ENCODE results near the gene ZEB1.

The ZEB1 gene

DNA sequence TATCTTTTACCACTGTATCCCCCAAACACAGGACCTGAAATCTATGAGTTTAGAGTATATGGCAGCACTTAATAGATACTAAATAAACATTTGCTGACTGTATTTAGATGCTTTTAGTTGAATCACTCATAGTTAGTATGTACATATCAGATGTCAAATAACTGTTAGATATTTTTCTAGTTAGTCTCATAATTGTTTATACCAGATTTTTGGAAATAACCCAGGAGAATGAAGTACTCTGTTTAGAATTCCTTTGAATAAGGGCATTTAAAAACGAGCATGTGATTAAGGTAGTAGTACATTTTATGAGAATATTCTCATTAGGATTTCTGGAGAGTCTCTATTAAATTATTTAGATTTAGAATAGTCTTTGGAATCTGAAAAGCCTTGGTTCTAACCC lies 22.3 kb upstream of the ZEB1 start:
- Histone ChIP-seq H3K36me3 (ENCODE audit: control insufficient read depth, insufficient read depth, low read length) (no peaks in the 10 kb centered on the region), H3K9me3 (ENCODE audit: control insufficient read depth, low read length) (no peaks in the 10 kb centered on the region), H3K9ac (ENCODE audit: low read length) (no peak overlapping the region), H3K4me3 (ENCODE audit: low read length) (no peak overlapping the region), H3K27me3 (ENCODE audit: control insufficient read depth, insufficient read depth, low read length) (no peaks in the 10 kb centered on the region), H3K4me1 (ENCODE audit: control insufficient read depth, insufficient read depth, low read length) (no peaks in the 10 kb centered on the region)

DNA sequence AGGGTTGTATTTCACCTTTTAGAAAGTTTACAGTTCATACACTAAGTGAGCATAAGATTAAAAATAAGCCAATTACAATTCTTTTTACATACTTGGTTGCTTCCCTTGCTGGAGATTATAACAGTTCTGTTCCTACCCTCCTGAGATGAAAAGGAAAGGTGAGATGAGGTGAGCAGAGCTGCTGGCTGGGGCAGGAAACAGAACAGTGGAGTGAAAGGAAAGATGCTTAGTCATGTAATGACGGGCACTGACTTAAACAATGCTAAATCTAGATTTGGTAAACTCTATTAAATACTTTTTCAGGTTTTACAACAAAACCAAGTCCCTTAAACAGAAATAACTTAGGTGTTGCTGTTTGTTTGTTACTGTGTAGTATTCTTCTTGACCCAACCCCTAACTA lies 19.9 kb upstream of the ZEB1 start:
- Histone ChIP-seq H3K36me3 (ENCODE audit: control insufficient read depth, insufficient read depth, low read length) (no peaks in the 10 kb centered on the region), H3K4me1 (ENCODE audit: control insufficient read depth, insufficient read depth, low read length) (no peaks in the 10 kb centered on the region), H3K27me3 (ENCODE audit: control insufficient read depth, insufficient read depth, low read length) (no peaks in the 10 kb centered on the region), H3K4me3 (ENCODE audit: low read length) (no peak overlapping the region), H3K9ac (ENCODE audit: low read length) (no peak overlapping the region), H3K9me3 (ENCODE audit: control insufficient read depth, low read length) (no peaks in the 10 kb centered on the region)

DNA sequence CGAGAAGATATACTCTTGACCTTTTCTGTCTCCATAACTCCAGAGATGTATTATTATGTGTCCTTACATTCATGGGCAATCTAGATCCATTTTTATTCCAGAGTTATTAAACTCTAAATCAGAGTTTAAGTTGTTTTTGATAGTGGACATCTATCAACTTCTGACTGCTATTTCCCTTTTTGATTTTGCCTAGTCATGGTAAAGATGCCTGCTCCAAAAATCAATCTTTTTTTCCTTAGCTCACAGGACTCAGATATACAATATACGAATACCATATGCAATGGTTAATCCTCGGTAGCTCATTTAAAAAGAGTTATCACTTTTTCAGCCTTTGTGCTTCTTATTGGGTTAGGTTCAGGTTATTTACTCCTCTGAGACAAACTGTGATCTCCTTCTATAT lies 15.8 kb upstream of the ZEB1 start:
- Histone ChIP-seq H3K36me3 (ENCODE audit: control insufficient read depth, insufficient read depth, low read length) (no peaks in the 10 kb centered on the region), H3K27me3 (ENCODE audit: control insufficient read depth, insufficient read depth, low read length) (no peaks in the 10 kb centered on the region), H3K9ac (ENCODE audit: low read length) (no peak overlapping the region), H3K4me3 (ENCODE audit: low read length) (no peak overlapping the region), H3K9me3 (ENCODE audit: control insufficient read depth, low read length) (no peaks in the 10 kb centered on the region), H3K4me1 (ENCODE audit: control insufficient read depth, insufficient read depth, low read length) (no peaks in the 10 kb centered on the region)

DNA sequence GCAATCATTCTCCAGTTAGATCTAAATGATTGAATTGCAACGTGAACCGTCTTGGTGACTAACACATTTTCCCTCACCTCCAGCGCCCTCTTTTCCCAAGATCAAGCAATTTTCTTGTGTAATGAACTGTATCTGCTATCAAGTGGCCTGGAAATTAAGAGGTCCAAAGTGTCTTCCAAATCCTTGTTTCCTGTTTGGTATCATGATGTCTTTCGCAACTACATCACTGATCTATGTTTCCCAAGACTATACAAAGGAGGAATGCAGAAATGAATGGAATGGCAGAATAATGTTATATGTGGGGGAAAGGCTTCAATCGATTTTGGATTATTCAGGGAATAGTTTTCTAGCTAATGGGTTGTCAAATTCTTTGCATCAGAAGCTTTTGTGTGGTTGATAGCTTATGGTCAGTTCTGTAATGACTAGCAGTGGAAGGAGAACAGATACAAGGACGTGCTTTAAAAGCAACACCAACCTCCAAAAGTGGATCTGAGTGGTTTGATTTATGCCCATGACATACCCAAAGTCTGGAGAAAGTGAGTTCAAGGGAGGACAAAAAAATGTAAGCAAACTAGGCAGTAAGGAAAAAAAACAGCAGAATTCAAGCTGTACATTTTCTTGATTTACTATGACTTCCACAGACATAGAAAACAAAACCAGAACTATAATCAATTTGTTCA lies 14.6 kb upstream of the ZEB1 start:
- H3K27me3 ChIP-seq (ENCODE audit: control insufficient read depth, insufficient read depth, low read length), result no peaks in the 10 kb centered on the region
- no peak overlapping the region for H3K9ac ChIP-seq (ENCODE audit: low read length)
- H3K4me3 ChIP-seq (ENCODE audit: low read length), result no peak overlapping the region
- H3K36me3 ChIP-seq (ENCODE audit: control insufficient read depth, insufficient read depth, low read length), result no peaks in the 10 kb centered on the region
- H3K9me3 ChIP-seq (ENCODE audit: control insufficient read depth, low read length), result no peaks in the 10 kb centered on the region
- no peaks in the 10 kb centered on the region for H3K4me1 ChIP-seq (ENCODE audit: control insufficient read depth, insufficient read depth, low read length)

DNA sequence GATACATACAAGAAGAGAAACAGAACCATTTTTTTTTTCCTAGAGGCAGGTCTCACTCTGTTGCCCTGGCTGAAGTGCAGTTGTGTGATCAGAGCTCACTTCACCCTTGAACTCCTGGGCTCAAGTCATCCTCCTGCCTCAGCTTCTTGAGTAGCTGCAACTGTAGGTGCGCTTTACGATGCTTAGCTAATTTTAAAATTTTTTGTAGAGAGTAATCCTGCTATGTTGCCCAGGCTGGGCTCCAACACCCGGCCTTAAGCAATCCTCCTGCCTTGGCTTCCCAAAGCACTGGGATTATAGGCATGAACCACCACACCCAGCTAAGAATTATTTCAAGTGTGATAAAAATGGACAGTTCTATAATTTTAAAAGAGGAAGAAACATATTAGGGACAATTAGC lies 5.6 kb upstream of the ZEB1 start:
- Histone ChIP-seq H3K27me3 (ENCODE audit: control insufficient read depth, insufficient read depth, low read length) (no peaks in the 10 kb centered on the region), H3K9me3 (ENCODE audit: control insufficient read depth, low read length) (no peaks in the 10 kb centered on the region), H3K4me1 (ENCODE audit: control insufficient read depth, insufficient read depth, low read length) (no peaks in the 10 kb centered on the region), H3K36me3 (ENCODE audit: control insufficient read depth, insufficient read depth, low read length) (no peaks in the 10 kb centered on the region), H3K4me3 (ENCODE audit: low read length) (no peak overlapping the region), H3K9ac (ENCODE audit: low read length) (no peak overlapping the region)

DNA sequence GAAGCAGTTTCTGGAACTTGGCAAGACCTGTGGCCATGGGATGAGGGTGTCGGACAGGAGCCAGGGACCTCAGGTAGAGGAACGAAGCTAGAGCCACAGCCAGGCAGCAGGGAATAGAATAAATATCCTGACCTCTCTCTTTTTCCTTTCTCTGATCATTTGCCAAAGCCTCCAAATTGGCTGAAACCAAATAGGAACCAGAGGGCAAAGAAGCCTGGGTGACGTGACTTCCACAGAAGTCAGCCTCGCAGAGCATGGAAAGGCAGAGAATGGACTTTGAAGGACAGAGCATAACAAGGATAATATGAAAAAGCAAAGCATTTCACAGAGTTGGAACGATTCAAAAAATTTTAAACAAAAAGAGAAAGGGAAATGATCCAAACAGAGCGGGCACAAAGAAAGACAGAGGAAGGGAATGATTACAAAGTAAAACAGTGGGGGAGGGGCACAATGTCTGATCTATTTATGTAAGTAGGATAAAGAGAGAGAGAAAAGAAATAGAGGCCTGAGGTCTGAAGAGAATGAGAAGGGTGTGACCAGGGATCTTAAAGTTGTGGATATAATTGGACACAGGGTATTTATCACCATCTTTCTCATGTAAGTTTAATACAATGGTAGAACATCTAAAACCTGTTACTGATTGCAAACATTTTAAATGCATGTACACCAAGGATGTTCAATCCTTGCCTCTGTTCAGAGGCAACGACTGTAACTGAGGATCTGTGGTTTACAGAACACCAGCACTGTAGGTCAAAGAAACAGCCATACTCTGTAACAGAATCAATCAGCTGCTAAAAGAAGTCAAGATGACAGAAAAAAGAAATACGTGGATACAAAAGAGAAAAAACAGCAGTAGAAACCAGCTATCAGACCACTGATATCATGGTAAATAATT lies 4.5 kb upstream of the ZEB1 start:
- Histone ChIP-seq H3K36me3 (ENCODE audit: control insufficient read depth, insufficient read depth, low read length) (no peaks in the 10 kb centered on the region), H3K27me3 (ENCODE audit: control insufficient read depth, insufficient read depth, low read length) (no peaks in the 10 kb centered on the region), H3K9me3 (ENCODE audit: control insufficient read depth, low read length) (no peaks in the 10 kb centered on the region), H3K9ac (ENCODE audit: low read length) (no peak overlapping the region), H3K4me3 (ENCODE audit: low read length) (no peak overlapping the region), H3K4me1 (ENCODE audit: control insufficient read depth, insufficient read depth, low read length) (no peaks in the 10 kb centered on the region)

DNA sequence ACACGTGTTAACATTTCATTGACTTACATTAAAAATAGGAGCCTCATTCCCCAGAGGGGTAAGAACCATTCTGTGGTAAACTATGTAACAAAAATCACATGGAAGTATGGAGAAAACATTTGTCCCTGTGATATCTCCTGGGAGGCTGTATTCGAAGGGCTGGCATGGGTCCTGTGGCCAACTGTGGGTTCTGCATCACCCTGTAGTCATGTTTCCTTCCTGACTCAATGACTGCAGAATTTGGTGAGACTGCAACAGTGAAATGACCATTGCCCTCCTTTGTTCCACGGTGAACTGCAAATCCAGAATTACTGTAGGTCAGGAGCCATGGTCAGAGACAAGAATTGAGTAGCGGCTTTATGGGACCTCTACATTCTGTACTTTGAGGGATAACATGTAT lies 3.6 kb upstream of the ZEB1 start:
- no peaks in the 10 kb centered on the region for H3K9me3 ChIP-seq (ENCODE audit: control insufficient read depth, low read length)
- H3K27me3 ChIP-seq (ENCODE audit: control insufficient read depth, insufficient read depth, low read length), result peaks cover 5% of the 10 kb centered on the region
- no peaks in the 10 kb centered on the region for H3K36me3 ChIP-seq (ENCODE audit: control insufficient read depth, insufficient read depth, low read length)
- H3K4me3 ChIP-seq (ENCODE audit: low read length), result no peak overlapping the region
- no peak overlapping the region for H3K9ac ChIP-seq (ENCODE audit: low read length)
- peaks cover 2% of the 10 kb centered on the region for H3K4me1 ChIP-seq (ENCODE audit: control insufficient read depth, insufficient read depth, low read length)

DNA sequence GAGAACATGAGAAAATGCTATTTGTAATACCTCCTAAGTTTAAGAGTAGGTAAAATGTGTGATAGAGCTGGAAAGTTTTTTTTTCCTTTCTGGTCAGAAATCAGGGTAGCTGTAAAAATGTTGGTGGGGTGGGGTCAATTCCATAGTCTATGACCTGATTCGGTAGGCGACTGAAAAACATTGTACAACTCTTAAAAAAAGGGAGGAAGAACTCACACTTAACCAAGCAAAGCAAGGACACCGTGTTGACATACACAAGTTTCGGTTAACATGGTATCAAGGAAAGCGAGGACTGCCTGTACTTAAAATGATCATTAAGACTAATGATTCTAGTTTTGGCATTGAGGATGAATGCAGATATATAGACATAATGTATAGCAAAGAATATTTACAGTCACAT lies 1.8 kb upstream of the ZEB1 start:
- peaks cover 10% of the 10 kb centered on the region for H3K4me1 ChIP-seq (ENCODE audit: control insufficient read depth, insufficient read depth, low read length)
- no peak overlapping the region for H3K4me3 ChIP-seq (ENCODE audit: low read length)
- H3K9ac ChIP-seq (ENCODE audit: low read length), result no peak overlapping the region
- no peaks in the 10 kb centered on the region for H3K36me3 ChIP-seq (ENCODE audit: control insufficient read depth, insufficient read depth, low read length)
- no peaks in the 10 kb centered on the region for H3K9me3 ChIP-seq (ENCODE audit: control insufficient read depth, low read length)
- peaks cover 22% of the 10 kb centered on the region for H3K27me3 ChIP-seq (ENCODE audit: control insufficient read depth, insufficient read depth, low read length)

DNA sequence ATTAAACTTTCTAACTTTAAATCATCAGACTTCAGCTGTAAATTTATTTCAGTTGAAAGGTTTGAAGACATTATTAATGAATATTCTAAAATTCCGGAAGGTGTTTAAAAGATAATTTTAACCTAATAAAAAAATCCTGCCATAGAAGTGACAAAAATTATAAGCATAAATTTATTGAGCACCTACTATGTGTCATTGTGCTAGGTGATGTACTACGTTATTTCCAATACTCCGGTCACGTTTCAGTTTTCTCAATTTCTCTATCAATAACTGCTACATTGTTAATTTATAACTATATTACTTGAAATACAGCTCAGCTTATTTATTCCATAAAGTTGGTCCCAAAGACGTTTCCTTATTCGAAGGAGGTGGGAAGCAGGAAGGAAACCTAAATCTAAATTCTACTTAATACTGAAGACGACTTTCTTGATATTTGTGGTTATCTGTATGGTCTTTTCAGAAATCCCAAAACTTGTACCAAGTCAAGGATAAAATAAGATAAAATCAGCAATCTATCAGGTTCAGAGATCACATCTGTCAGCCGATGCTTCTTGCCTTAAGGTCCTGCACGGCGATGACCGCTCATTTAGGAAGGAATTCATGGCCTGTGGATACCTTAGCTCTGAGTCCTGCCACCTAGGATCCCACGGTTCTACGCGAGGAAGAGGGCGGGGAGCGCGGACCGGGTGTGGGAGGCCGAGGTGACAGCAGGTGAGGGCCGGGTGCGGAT lies 1.2 kb upstream of the ZEB1 start:
- H3K9me3 ChIP-seq (ENCODE audit: control insufficient read depth, low read length), result no peaks in the 10 kb centered on the region
- H3K9ac ChIP-seq (ENCODE audit: low read length), result peak overlapping the region; percentile 78

DNA sequence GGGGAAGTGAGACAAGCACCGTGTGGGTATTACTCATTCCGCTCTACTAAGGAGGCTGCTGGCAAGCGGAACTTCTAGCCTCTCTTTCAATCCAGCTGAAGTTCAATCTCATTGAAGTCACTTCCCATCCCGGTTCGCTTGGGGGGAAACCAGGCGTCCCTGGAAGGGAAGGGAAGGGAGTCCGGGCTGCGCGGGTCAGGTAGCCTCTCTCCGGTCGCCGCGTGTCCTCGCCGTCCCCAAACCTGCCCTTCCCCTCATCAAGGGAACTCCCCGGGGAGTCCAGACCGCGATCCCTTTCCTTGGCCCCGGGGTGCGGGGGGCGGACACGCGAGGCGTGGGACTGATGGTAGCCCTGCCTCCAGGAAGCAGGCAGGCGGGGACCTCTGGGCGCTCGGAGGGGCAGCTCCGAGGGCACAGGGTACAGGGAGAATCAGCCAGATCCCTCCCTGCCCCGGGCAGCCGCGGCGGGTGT lies 598 bp upstream of the ZEB1 start:
- Histone ChIP-seq H3K4me3 (ENCODE audit: low read length) (peak overlapping the region; percentile 92), H3K4me1 (ENCODE audit: control insufficient read depth, insufficient read depth, low read length) (peaks cover 10% of the 10 kb centered on the region), H3K27me3 (ENCODE audit: control insufficient read depth, insufficient read depth, low read length) (peaks cover 27% of the 10 kb centered on the region), H3K9me3 (ENCODE audit: control insufficient read depth, low read length) (no peaks in the 10 kb centered on the region), H3K36me3 (ENCODE audit: control insufficient read depth, insufficient read depth, low read length) (no peaks in the 10 kb centered on the region), H3K9ac (ENCODE audit: low read length) (peak overlapping the region; percentile 78)

More for the DNA sequence above, 1.2 kb upstream of the ZEB1 start:
- H3K4me3 ChIP-seq (ENCODE audit: low read length), result peak overlapping the region; percentile 92
- H3K27me3 ChIP-seq (ENCODE audit: control insufficient read depth, insufficient read depth, low read length), result peaks cover 25% of the 10 kb centered on the region
- peaks cover 10% of the 10 kb centered on the region for H3K4me1 ChIP-seq (ENCODE audit: control insufficient read depth, insufficient read depth, low read length)
- H3K36me3 ChIP-seq (ENCODE audit: control insufficient read depth, insufficient read depth, low read length), result no peaks in the 10 kb centered on the region

DNA sequence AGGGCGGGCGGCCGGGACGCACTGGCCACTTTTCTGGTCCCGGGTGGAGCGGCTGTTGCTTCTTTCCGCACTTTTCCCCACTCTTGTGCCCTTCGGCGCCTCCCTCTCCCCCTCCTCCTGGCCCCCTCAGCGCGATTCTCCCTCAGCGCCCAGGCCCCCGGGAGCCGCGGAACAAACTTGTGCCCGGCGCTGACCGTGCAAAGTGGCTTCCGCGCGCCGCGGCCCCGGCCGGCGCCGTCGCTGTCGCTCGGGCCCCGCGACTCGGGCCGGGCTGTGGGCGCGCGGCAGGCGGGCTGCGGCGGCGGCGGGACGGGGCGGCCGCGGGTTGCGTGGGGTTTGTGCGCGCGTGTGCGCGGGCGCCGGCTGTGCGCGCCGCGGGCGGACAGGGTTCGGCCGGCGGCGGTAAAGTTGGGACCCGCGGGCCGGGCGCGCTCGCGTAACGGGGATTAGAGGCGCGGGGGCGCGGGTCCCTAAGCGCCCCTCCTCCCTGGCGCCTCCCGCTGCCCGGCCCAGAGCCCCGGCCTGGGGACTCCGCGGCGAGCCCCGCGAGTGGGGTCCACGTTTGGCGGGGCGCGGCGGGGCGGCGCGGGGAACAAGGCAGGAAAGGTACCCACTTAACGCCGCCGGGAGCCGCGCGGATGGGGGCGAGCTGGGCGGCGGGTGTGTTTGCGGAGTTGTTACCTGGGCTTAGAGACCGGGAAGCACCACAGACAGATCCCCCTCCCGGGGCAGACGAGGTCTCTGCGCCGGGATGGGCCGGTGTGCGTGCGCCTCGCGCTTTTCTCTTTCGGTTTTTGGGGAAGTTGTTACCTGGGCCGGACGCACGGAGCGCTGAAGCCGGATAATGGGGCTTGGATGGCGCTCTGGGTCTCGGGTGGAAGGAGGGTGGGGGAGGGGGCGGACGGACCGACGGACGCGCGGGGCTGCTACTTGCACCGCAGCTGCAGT lies 860 bp downstream of the ZEB1 start:
- peaks cover 27% of the 10 kb centered on the region for H3K27me3 ChIP-seq (ENCODE audit: control insufficient read depth, insufficient read depth, low read length)
- H3K4me3 ChIP-seq (ENCODE audit: low read length), result peak overlapping the region; percentile 32
- H3K9ac ChIP-seq (ENCODE audit: low read length), result peak overlapping the region; percentile 67
- H3K36me3 ChIP-seq (ENCODE audit: control insufficient read depth, insufficient read depth, low read length), result no peaks in the 10 kb centered on the region
- no peaks in the 10 kb centered on the region for H3K9me3 ChIP-seq (ENCODE audit: control insufficient read depth, low read length)
- H3K4me1 ChIP-seq (ENCODE audit: control insufficient read depth, insufficient read depth, low read length), result peaks cover 10% of the 10 kb centered on the region

All from mucosa of stomach (tissue), 1 donor.